B cell (primary cell): Measurements from ENCODE around the gene IL13RA1. TPM values are rescaled to one million over a fixed set of nuclear protein-coding genes. Genes with fewer than 3 reads are reported as not detected.

Source experiments
- ATAC-seq: fragments of 200-7000 bp; cut with Tn5 transposase; one replicate; pipeline ENCODE4 v1.10.0; 2021; ENCODE audit warnings: low read depth, mild to moderate bottlenecking, moderate number of reproducible peaks, moderate library complexity
- CTCF ChIA-PET: fragments of 350-600 bp; sonication (Branson Sonifier 250); formaldehyde crosslinking; loops from one replicate; lab custom pipeline; 2021; ENCODE audit warnings: antibody characterized with exemption, inconsistent platforms; lab: Charles Lee
- POLR2A ChIA-PET: fragments of 350-600 bp; sonication (Branson Sonifier 250); formaldehyde crosslinking; loops from one replicate; lab custom pipeline; 2021; ENCODE audit warnings: antibody characterized with exemption; lab: Charles Lee
- DNase-seq: peaks from one replicate; pipeline ENCODE4 v3.0.0; 2013
- H2AFZ ChIP-seq: 2 replicates; pipeline ENCODE4 v1.6.1; 2012; ENCODE audit warnings: mild to moderate bottlenecking, low read depth, low read length; ENCODE audit not compliant: insufficient read depth, poor library complexity, severe bottlenecking
- H3K27ac ChIP-seq, 2 donors: 1 replicate in 1 of 2; 2 replicates in 1 of 2; pipeline ENCODE4 v1.5.1; 2012 to 2013; ENCODE audit warnings: low read length in 2 of 2, mild to moderate bottlenecking in 2 of 2, moderate library complexity in 1 of 2
- H3K27me3 ChIP-seq, 4 experiments: fragments of 200-600 bp in 1 of 4; sonication (generic) in 1 of 4; replicated peaks in 1 of 4; 1 replicate in 2 of 4; 2 replicates in 2 of 4; pipeline versions ENCODE4 v1.6.1 to v1.7.0; 2013 to 2016; ENCODE audit warnings: low read length in 3 of 4, mild to moderate bottlenecking in 2 of 4, mixed read lengths in 1 of 4, moderate library complexity in 1 of 4; ENCODE audit not compliant: insufficient read depth in 4 of 4, control insufficient read depth in 3 of 4; ENCODE audit errors: control extremely low read depth in 1 of 4
- H3K36me3 ChIP-seq, 2 experiments: replicated peaks in 1 of 2; 1 replicate in 1 of 2; 2 replicates in 1 of 2; pipeline versions ENCODE4 v1.6.1 to v1.7.1; 2013; ENCODE audit warnings: low read length in 1 of 2; ENCODE audit not compliant: insufficient read depth in 2 of 2, control insufficient read depth in 1 of 2; ENCODE audit errors: control extremely low read depth in 1 of 2, extremely low read depth in 1 of 2
- H3K4me1 ChIP-seq, 2 donors: fragments of 200-600 bp in 1 of 2; sonication (generic) in 1 of 2; 1 replicate in 1 of 2; 2 replicates in 1 of 2; pipeline versions ENCODE4 v1.5.1 to v1.6.1; 2013 to 2017; ENCODE audit warnings: low read length in 2 of 2; ENCODE audit not compliant: control insufficient read depth in 2 of 2, insufficient read depth in 2 of 2
- H3K4me2 ChIP-seq: replicated peaks from 2 replicates; pipeline ENCODE3; 2012; ENCODE audit warnings: mild to moderate bottlenecking, low read depth, low read length; ENCODE audit not compliant: poor library complexity, severe bottlenecking
- H3K4me3 ChIP-seq, 5 experiments: fragments of 200-600 bp in 1 of 5; sonication (generic) in 1 of 5; 1 replicate in 3 of 5; 2 replicates in 2 of 5; pipeline versions ENCODE4 v1.5.1 to v1.7.0; 2011 to 2016; ENCODE audit warnings: low read length in 4 of 5, mild to moderate bottlenecking in 4 of 5, low read depth in 2 of 5, control low read depth in 1 of 5, moderate library complexity in 1 of 5; ENCODE audit not compliant: insufficient read depth in 1 of 5; ENCODE audit errors: control extremely low read depth in 1 of 5, extremely low read depth in 1 of 5
- H3K79me2 ChIP-seq: fragments of 200-600 bp; sonication (generic); one replicate; pipeline ENCODE4 v1.6.0; 2016; ENCODE audit warnings: low read length; ENCODE audit not compliant: control insufficient read depth, insufficient read depth
- H3K9ac ChIP-seq: fragments of 200-600 bp; sonication (generic); 2 replicates; pipeline ENCODE4 v1.6.1; 2017; ENCODE audit warnings: mild to moderate bottlenecking, low read length, moderate library complexity
- H3K9me3 ChIP-seq, 3 donors: one replicate each; pipeline versions ENCODE4 v1.6.1 to v1.7.1; 2013; ENCODE audit warnings: low read length in 2 of 3; ENCODE audit not compliant: control insufficient read depth in 2 of 3, insufficient read depth in 1 of 3; ENCODE audit errors: control extremely low read depth in 1 of 3
- H4K20me1 ChIP-seq: 2 replicates; pipeline ENCODE4 v1.6.0; 2012; ENCODE audit warnings: mild to moderate bottlenecking, low read length; ENCODE audit not compliant: insufficient read depth, control insufficient read depth, poor library complexity, severe bottlenecking
- H3K27ac Mint-ChIP-seq: one replicate; pipeline ENCODE4 v1.8.0; 2021; ENCODE audit warnings: mixed read lengths
- H3K27me3 Mint-ChIP-seq: one replicate; pipeline ENCODE4 v1.8.0; 2021; ENCODE audit warnings: mixed read lengths
- H3K4me1 Mint-ChIP-seq: one replicate; pipeline ENCODE4 v1.8.0; 2021; ENCODE audit warnings: mixed read lengths
- H3K4me3 Mint-ChIP-seq: one replicate; pipeline ENCODE4 v1.8.0; 2021; ENCODE audit warnings: mixed read lengths
- H3K9me3 Mint-ChIP-seq: one replicate; pipeline ENCODE4 v1.8.0; 2022; ENCODE audit warnings: mixed read lengths; ENCODE audit not compliant: insufficient read depth
- CTCF ChIP-seq: fragments of 200-600 bp; IDR thresholded peaks from one replicate; pipeline ENCODE4 v1.8.0; 2022; ENCODE audit warnings: antibody characterized with exemption, mild to moderate bottlenecking
- EZH2 ChIP-seq: IDR thresholded peaks from 2 replicates; pipeline ENCODE4 v1.6.1; 2012; ENCODE audit warnings: borderline replicate concordance, low read depth, mild to moderate bottlenecking, moderate library complexity, low read length; ENCODE audit not compliant: insufficient read depth, poor library complexity, severe bottlenecking
- WGBS: methylation state at CpG from one replicate; pipeline ENCODE4 v1.1.5; 2013; ENCODE audit warnings: missing lambda C conversion rate; ENCODE audit not compliant: insufficient coverage; 5-methylcytosine and 5-hydroxymethylcytosine counted together
- intact Hi-C: fragments of 100-400 bp; cut with micrococcal nuclease; formaldehyde crosslinking; loops from one replicate; pipeline ENCODE4 v1.10.0; 2022
- polyA plus RNA-seq: library from polyadenylated mRNA; depleted of rRNA; stranded (reverse); fragments of >200 nt; gene quantifications from 2 replicates; pipeline ENCODE4 v1.2.3, GENCODE V29; 2012
- total RNA-seq, 2 donors: library from RNA; stranded (reverse); fragments of 120-200 nt in 1 of 2; gene quantifications; 1 replicate in 1 of 2; 2 replicates in 1 of 2; pipeline versions ENCODE4 v1.2.3 to v1.2.4, GENCODE V29; 2013 to 2022

Gene IL13RA1
- total and polyA plus RNA-seq, 2 donors (not counting 1 experiment from before 2014, with no cell fraction given) = 9.2 to 36.1 TPM

GRCh38 chrX:118795528-118796280 is 68.3 kb downstream of the IL13RA1 start:
- H4K20me1 ChIP-seq = no peaks in the 10 kb centered on the region
- H3K27ac ChIP-seq = no peak overlapping the region
- POLR2A ChIA-PET = no interaction called here
- Mint-ChIP-seq H3K4me1 (no peaks in the 10 kb centered on the region), H3K27ac (no peak overlapping the region), H3K27me3 (no peaks in the 10 kb centered on the region), H3K4me3 (no peak overlapping the region), H3K9me3 (no peaks in the 10 kb centered on the region)
- no peak overlapping the region for H2AFZ ChIP-seq
- TF ChIP-seq CTCF (no peak), EZH2 (no peak)
- CTCF ChIA-PET = interaction anchor here (1.2 kb wide), 1 partner anchor 169 kb away, joined by 3 read pairs; no protein-coding TSS in a partner anchor
- H3K9ac ChIP-seq = no peak overlapping the region
- no peak overlapping the region for H3K4me2 ChIP-seq
- H3K4me1 ChIP-seq = no peaks in the 10 kb centered on the region
- no peak overlapping the region for H3K4me3 ChIP-seq
- H3K9me3 ChIP-seq = no peaks in the 10 kb centered on the region
- 100% methylated on average over 1 of the region's 5 CpGs for WGBS
- no peaks in the 10 kb centered on the region for H3K27me3 ChIP-seq
- ATAC-seq (no peak), DNase-seq (no peak)
- no peaks in the 10 kb centered on the region for H3K36me3 ChIP-seq
- intact Hi-C loops = no loop called here
- H3K79me2 ChIP-seq = no peaks in the 10 kb centered on the region

DNA sequence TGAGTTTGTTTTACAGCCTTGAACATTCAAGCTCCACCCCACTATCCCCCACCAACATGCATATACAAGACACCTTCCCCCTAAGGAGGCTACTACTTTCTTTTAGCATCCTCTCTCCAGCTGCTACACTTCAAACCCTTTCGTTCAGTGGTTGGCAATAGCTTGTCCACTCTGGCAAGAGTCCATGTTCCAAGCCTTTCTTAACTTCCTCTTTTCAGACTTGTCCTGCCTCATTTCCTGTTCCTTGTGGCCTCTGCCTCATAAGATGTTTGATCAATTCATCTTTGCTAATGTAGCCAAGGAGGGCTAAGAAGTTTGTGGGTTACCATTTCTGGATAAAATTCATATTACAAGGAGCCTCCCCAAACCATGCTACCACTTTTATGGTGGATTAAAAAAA is 75.5 kb downstream of the IL13RA1 start:
- ChIA-PET POLR2A (no interaction called here), CTCF (interaction anchor here (1.3 to 1.8 kb wide), 3 partner anchors 73 to 201 kb away, joined by 3 to 11 read pairs (median 5); no protein-coding TSS in a partner anchor)
- no CpG with 5 or more reads among the region's 1 CpG for WGBS
- ATAC-seq = no peak
- intact Hi-C loops = loop anchor here (10.0 kb wide), 1 partner anchor 48 kb away; no protein-coding TSS in a partner anchor
- Mint-ChIP-seq H3K27ac (no peak overlapping the region), H3K27me3 (no peaks in the 10 kb centered on the region), H3K4me1 (peaks cover 4% of the 10 kb centered on the region), H3K9me3 (no peaks in the 10 kb centered on the region), H3K4me3 (no peak overlapping the region)
- no peaks in the 10 kb centered on the region for H3K79me2 ChIP-seq
- no peaks in the 10 kb centered on the region for H4K20me1 ChIP-seq
- H3K9ac ChIP-seq = no peak overlapping the region
- H2AFZ ChIP-seq = no peak overlapping the region
- H3K27ac ChIP-seq = no peak overlapping the region
- no peaks in the 10 kb centered on the region for H3K36me3 ChIP-seq
- H3K4me1 ChIP-seq = no peaks in the 10 kb centered on the region
- no peaks in the 10 kb centered on the region for H3K9me3 ChIP-seq
- TF ChIP-seq CTCF (no peak), EZH2 (no peak)
- no peak for DNase-seq
- H3K4me2 ChIP-seq = no peak overlapping the region
- H3K27me3 ChIP-seq = no peaks in the 10 kb centered on the region
- no peak overlapping the region for H3K4me3 ChIP-seq
